GM12874 (cell line): Measurements from ENCODE around the gene ATG5.

Experiments used
- CTCF ChIP-seq: IDR thresholded peaks from 2 replicates; pipeline ENCODE4 v1.5.1; 2011; ENCODE audit warnings: low read depth, mild to moderate bottlenecking, control low read depth, low read length, moderate library complexity; ENCODE audit not compliant: insufficient read depth

The ATG5 gene

GRCh38 chr6:106325336-106326178, at the start of gene ATG5:
Gene ATG5 (minus strand): TSS chr6:106325760. CDS start chr6:106316208, 9,552 bp downstream.
- no peak for TF ChIP-seq CTCF

DNA sequence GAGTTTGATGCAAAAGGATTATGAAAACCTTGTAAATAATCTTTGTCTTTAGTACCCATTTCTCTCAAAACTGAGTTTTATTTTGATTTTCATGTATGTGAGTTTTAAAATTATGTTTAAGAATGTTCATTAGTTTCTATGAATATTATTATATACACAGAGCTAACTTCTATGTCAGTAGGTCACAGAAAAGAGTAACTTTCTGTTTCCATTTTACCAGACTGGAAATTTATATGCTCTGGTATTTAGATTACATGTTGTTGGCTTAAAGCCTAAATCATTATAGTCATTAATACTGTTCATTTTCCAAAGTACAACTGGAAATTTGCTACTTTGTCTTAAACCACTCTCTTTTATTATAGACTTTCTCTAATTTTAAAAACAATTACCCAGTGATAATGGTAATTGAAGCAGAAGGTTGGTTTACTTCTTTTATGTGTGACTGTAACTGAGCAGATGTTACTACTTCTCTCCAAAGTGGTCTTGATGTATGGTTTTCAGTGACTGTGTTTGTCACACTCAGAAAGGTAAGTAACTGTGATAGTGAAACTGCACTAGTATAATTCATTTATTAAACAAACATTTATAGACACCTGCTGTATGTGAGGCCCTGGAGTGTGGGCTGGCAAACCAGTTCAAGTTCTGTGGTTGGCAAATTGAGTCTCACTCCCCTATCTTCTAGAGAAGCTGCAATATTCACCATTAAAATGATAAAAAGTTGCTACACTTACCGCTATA, 48.1 kb upstream of the ATG5 start:
- no peak for TF ChIP-seq CTCF

GRCh38 chr6:106372838-106373501, 47.4 kb upstream of the ATG5 start:
- no peak for TF ChIP-seq CTCF

DNA sequence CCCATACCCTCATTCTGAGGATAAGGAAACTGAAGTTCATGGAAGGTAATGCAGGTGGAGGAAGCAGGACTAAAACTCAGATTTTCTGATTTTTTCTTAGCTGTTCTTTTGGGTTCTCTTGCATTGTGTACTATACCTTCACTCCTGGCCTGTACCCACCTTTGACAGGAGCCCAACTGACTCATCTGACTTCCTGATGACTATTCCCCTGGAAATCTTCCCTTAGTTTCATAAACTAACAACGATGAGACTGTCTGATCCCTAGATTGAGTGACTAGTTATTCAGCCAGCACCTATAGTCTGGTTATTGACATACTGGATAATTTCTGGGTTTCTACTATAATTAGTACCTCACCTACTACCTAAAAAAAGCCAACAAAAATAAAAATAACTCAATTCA, 45.1 kb upstream of the ATG5 start:
- TF ChIP-seq CTCF = no peak

DNA sequence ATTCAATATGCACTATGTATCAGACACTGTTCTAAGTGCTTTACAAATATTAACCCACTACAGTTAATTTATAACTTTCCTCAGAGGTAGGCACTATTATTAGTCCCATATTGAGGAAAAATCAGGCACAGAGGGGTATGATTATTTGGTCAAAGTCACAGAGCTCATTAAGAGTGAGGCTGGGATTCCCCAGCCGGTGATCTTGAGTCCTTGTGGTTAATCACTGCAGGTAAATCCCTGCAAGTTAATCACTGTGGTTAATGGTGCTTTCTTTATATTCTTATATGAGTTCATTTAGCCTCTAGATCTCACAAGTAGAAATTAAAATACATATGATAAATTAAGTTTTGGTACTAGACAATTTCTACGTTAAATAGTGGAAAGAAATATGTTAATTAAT, 44.2 kb upstream of the ATG5 start:
- no peak for TF ChIP-seq CTCF

DNA sequence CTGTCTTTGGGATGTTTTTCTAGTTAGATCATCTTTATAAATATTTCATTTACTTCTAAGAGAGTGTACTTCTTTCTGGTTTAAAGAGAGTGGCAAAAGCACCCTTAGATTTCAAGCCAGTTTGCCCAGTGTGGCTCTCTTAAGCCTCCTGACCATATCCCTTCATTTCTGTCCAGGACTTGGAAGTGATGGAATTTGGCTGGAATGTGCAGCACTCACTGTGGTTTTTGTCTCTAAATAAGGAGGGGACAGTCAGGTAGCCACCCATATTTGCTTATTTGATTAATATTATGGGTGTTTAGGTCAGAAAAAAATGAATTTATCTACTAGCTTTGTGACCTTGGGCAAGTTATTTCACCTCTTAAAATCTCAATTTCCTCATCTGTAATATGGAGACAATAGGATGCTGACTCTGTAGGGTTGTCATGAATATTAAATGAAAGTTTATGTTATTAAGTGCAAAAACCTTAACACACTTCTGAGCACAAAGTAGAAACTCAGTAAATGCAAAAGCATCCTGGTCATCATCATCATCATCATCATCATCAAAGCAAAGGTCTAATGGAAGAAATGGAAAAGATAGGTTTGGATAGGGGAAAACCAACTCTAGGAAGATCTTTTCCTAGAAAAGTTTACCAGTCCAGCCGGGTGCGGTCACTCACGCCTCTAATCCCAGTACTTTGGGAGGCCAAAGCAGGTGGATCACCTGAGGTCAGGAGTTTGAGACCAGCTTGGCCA, 38.0 kb upstream of the ATG5 start:
- TF ChIP-seq CTCF = no peak

- no peak for TF ChIP-seq CTCF
Measured at GRCh38 chr6:106360989-106361430, 35.5 kb upstream of the ATG5 start.
